Dermis blood vessel endothelial cell (primary cell): ENCODE measurements around the gene IFITM1. TPM values are rescaled to one million over a fixed set of nuclear protein-coding genes. Genes with fewer than 3 reads are reported as not detected.
A peak's percentile ranks its signal among the peaks of the same experiment; 100 is the strongest.
"Not testable (repeated sequence)": the region's sequence is repeated elsewhere in the genome, so short reads cannot be mapped to it uniquely, and the experiment has no call there.

ENCODE experiments used
- DNase-seq: peaks from one replicate; pipeline ENCODE4 v3.0.0; 2010
- total RNA-seq: library from RNA; depleted of rRNA; stranded (reverse); fragments of >200 nt; gene quantifications from 2 replicates; pipeline ENCODE4 v1.2.3, GENCODE V29; 2014

The IFITM1 gene
- total RNA-seq, 1 donor from 2014 or later = 3.4 TPM

- no peak for DNase-seq
Measured at GRCh38 chr11:282630-283360, 31.0 kb upstream of the IFITM1 start.

GRCh38 chr11:283405-284104 is 30.3 kb upstream of the IFITM1 start:
- DNase-seq = no peak

GRCh38 chr11:284105-285020 is 29.5 kb upstream of the IFITM1 start:
- DNase-seq = no peak

GRCh38 chr11:285021-285893 is 28.6 kb upstream of the IFITM1 start:
- no peak for DNase-seq

GRCh38 chr11:285894-286220 is 28.0 kb upstream of the IFITM1 start:
- no peak for DNase-seq

GRCh38 chr11:286977-287820 is 26.6 kb upstream of the IFITM1 start:
- DNase-seq = not testable (repeated sequence)

- DNase-seq = no peak
Measured at GRCh38 chr11:287821-288477, 25.9 kb upstream of the IFITM1 start.

GRCh38 chr11:288478-289397 is 25.1 kb upstream of the IFITM1 start, which contains the start of gene PGGHG:
Gene PGGHG, plus strand, starts transcription at chr11:289126. Its CDS starts 691 bp downstream, at chr11:289817.
- peak; percentile 43 for DNase-seq

- no peak for DNase-seq
Measured at GRCh38 chr11:289398-289711, 24.5 kb upstream of the IFITM1 start.

GRCh38 chr11:289712-290620 is 23.9 kb upstream of the IFITM1 start:
- no peak for DNase-seq

- no peak for DNase-seq
Measured at GRCh38 chr11:290621-291231, 23.1 kb upstream of the IFITM1 start.

GRCh38 chr11:291281-292210 is 22.3 kb upstream of the IFITM1 start:
- no peak for DNase-seq

GRCh38 chr11:292211-293121 is 21.4 kb upstream of the IFITM1 start:
- no peak for DNase-seq

- DNase-seq = no peak
Measured at GRCh38 chr11:293271-293851, 20.5 kb upstream of the IFITM1 start.
